ENCODE data around the gene LARP1.

LARP1 gene

GRCh38 chr5:154858972-154859871 is 104.0 kb downstream of the LARP1 start:
- ATAC-seq: peak; percentile 17
- H3K27ac Mint-ChIP-seq: peak overlapping the region; percentile 93
- peaks cover 52% of the 10 kb centered on the region for H3K4me1 Mint-ChIP-seq
- H3K4me3 Mint-ChIP-seq: peak overlapping the region; percentile 92
- H3K36me3 Mint-ChIP-seq: peaks cover 7% of the 10 kb centered on the region
- H3K9me3 Mint-ChIP-seq: no peaks in the 10 kb centered on the region
- no peaks in the 10 kb centered on the region for H3K27me3 Mint-ChIP-seq

- H3K27me3 Mint-ChIP-seq: no peaks in the 10 kb centered on the region
- no peaks in the 10 kb centered on the region for H3K9me3 Mint-ChIP-seq
- peak overlapping the region; percentile 93 for H3K27ac Mint-ChIP-seq
- ATAC-seq: no peak
- peaks cover 52% of the 10 kb centered on the region for H3K4me1 Mint-ChIP-seq
- H3K4me3 Mint-ChIP-seq: peak overlapping the region; percentile 92
- H3K36me3 Mint-ChIP-seq: peaks cover 13% of the 10 kb centered on the region
Observed at GRCh38 chr5:154860123-154860522, 104.9 kb downstream of the LARP1 start.

GRCh38 chr5:154860765-154861164 is 105.6 kb downstream of the LARP1 start:
- peak overlapping the region; percentile 93 for H3K27ac Mint-ChIP-seq
- peaks cover 52% of the 10 kb centered on the region for H3K4me1 Mint-ChIP-seq
- ATAC-seq: no peak
- peak overlapping the region; percentile 92 for H3K4me3 Mint-ChIP-seq
- H3K27me3 Mint-ChIP-seq: no peaks in the 10 kb centered on the region
- H3K9me3 Mint-ChIP-seq: no peaks in the 10 kb centered on the region
- H3K36me3 Mint-ChIP-seq: peaks cover 19% of the 10 kb centered on the region

GRCh38 chr5:154861946-154862345 is 106.8 kb downstream of the LARP1 start:
- Mint-ChIP-seq H3K36me3 (peaks cover 27% of the 10 kb centered on the region), H3K4me1 (peaks cover 48% of the 10 kb centered on the region), H3K27me3 (no peaks in the 10 kb centered on the region), H3K4me3 (no peak overlapping the region), H3K9me3 (no peaks in the 10 kb centered on the region), H3K27ac (peak overlapping the region; percentile 93)
- ATAC-seq: no peak

- Mint-ChIP-seq H3K4me3 (no peak overlapping the region), H3K4me1 (peaks cover 43% of the 10 kb centered on the region), H3K27ac (peak overlapping the region; percentile 93), H3K27me3 (no peaks in the 10 kb centered on the region), H3K9me3 (no peaks in the 10 kb centered on the region), H3K36me3 (peaks cover 32% of the 10 kb centered on the region)
- ATAC-seq: no peak
Observed at GRCh38 chr5:154862766-154863165, 107.6 kb downstream of the LARP1 start.

- Mint-ChIP-seq H3K4me3 (no peak overlapping the region), H3K9me3 (no peaks in the 10 kb centered on the region), H3K36me3 (peaks cover 39% of the 10 kb centered on the region), H3K27ac (peak overlapping the region; percentile 93), H3K4me1 (peaks cover 45% of the 10 kb centered on the region), H3K27me3 (no peaks in the 10 kb centered on the region)
- no peak for ATAC-seq
Observed at GRCh38 chr5:154863291-154864080, 108.3 kb downstream of the LARP1 start.

GRCh38 chr5:154865466-154866184 is 110.4 kb downstream of the LARP1 start:
- no peaks in the 10 kb centered on the region for H3K9me3 Mint-ChIP-seq
- peaks cover 45% of the 10 kb centered on the region for H3K36me3 Mint-ChIP-seq
- H3K27me3 Mint-ChIP-seq: no peaks in the 10 kb centered on the region
- H3K27ac Mint-ChIP-seq: no peak overlapping the region
- no peak for ATAC-seq
- H3K4me3 Mint-ChIP-seq: no peak overlapping the region
- H3K4me1 Mint-ChIP-seq: peaks cover 34% of the 10 kb centered on the region

- H3K36me3 Mint-ChIP-seq: peaks cover 52% of the 10 kb centered on the region
- ATAC-seq: no peak
- no peak overlapping the region for H3K27ac Mint-ChIP-seq
Observed at GRCh38 chr5:154866841-154867240, 111.7 kb downstream of the LARP1 start.

More at GRCh38 chr5:154866841-154867240, 111.7 kb downstream of the LARP1 start:
- peaks cover 21% of the 10 kb centered on the region for H3K4me1 Mint-ChIP-seq
- no peak overlapping the region for H3K4me3 Mint-ChIP-seq
- H3K9me3 Mint-ChIP-seq: no peaks in the 10 kb centered on the region
- H3K27me3 Mint-ChIP-seq: no peaks in the 10 kb centered on the region
